DOHH2 (cell line): ENCODE data around the gene SLC25A25.
"Not testable (repeated sequence)": the region's sequence is repeated elsewhere in the genome, so short reads cannot be mapped to it uniquely, and the experiment has no call there.

Experiments
- H3F3A ChIP-seq: fragments of 200-600 bp; sonication (generic), shearing (Covaris generic); 2 replicates; pipeline ENCODE4 v1.6.0; 2016; ENCODE audit warnings: antibody characterized with exemption, mild to moderate bottlenecking; ENCODE audit not compliant: control insufficient read depth, insufficient read depth
- H3K27ac ChIP-seq: fragments of 200-600 bp; sonication (generic); 2 replicates; pipeline ENCODE4 v1.5.1; 2014; ENCODE audit warnings: low read depth, mild to moderate bottlenecking, low read length, moderate library complexity
- H3K27me3 ChIP-seq: fragments of 200-600 bp; sonication (generic); 2 replicates; pipeline ENCODE4 v1.6.1; 2014; ENCODE audit warnings: mild to moderate bottlenecking, low read length, mixed read lengths; ENCODE audit not compliant: control insufficient read depth
- H3K36me3 ChIP-seq: fragments of 200-600 bp; sonication (generic); 2 replicates; pipeline ENCODE4 v1.6.1; 2014; ENCODE audit warnings: mild to moderate bottlenecking, low read length, moderate library complexity, mixed read lengths; ENCODE audit not compliant: control insufficient read depth
- H3K4me1 ChIP-seq: fragments of 200-600 bp; sonication (generic); 2 replicates; pipeline ENCODE4 v1.6.1; 2014; ENCODE audit warnings: mild to moderate bottlenecking, low read length, mixed read lengths; ENCODE audit not compliant: control insufficient read depth
- H3K4me2 ChIP-seq: fragments of 200-600 bp; sonication (generic); 2 replicates; pipeline ENCODE4 v1.6.0; 2014; ENCODE audit warnings: mild to moderate bottlenecking, low read length, moderate library complexity
- H3K4me3 ChIP-seq: fragments of 200-600 bp; sonication (generic); 2 replicates; pipeline ENCODE4 v1.5.1; 2014; ENCODE audit warnings: mild to moderate bottlenecking, low read length, mixed read lengths
- H3K79me2 ChIP-seq: fragments of 200-600 bp; sonication (generic); 2 replicates; pipeline ENCODE4 v1.6.1; 2014; ENCODE audit warnings: mild to moderate bottlenecking, low read length, mixed read lengths; ENCODE audit not compliant: control insufficient read depth
- H3K9me2 ChIP-seq: fragments of 200-600 bp; sonication (generic); replicated peaks from 2 replicates; pipeline ENCODE4 v1.6.1; 2014; ENCODE audit warnings: mild to moderate bottlenecking, low read length, mixed read lengths; ENCODE audit not compliant: control insufficient read depth
- H3K9me3 ChIP-seq: fragments of 200-600 bp; sonication (generic); 2 replicates; pipeline ENCODE4 v1.6.1; 2014; ENCODE audit warnings: antibody characterized with exemption, low read length, mixed read lengths; ENCODE audit not compliant: control insufficient read depth, insufficient read depth
- H4K20me1 ChIP-seq: fragments of 200-600 bp; sonication (generic); 2 replicates; pipeline ENCODE4 v1.6.0; 2014; ENCODE audit warnings: low read depth, mild to moderate bottlenecking, antibody characterized with exemption, low read length, moderate library complexity; ENCODE audit not compliant: control insufficient read depth, insufficient read depth
- CTCF ChIP-seq: fragments of 200-600 bp; sonication (generic); IDR thresholded peaks from one replicate; pipeline ENCODE4 v1.5.1; 2014; ENCODE audit warnings: antibody characterized with exemption, mild to moderate bottlenecking, low read depth, low read length; ENCODE audit not compliant: poor library complexity, severe bottlenecking
- EZH2phosphoT487 ChIP-seq: fragments of 200-600 bp; sonication (generic); IDR thresholded peaks from 2 replicates; pipeline ENCODE4 v1.6.1; 2017; ENCODE audit warnings: borderline replicate concordance, mild to moderate bottlenecking, antibody characterized with exemption, low read length, moderate library complexity, mixed read lengths

Gene SLC25A25

DNA sequence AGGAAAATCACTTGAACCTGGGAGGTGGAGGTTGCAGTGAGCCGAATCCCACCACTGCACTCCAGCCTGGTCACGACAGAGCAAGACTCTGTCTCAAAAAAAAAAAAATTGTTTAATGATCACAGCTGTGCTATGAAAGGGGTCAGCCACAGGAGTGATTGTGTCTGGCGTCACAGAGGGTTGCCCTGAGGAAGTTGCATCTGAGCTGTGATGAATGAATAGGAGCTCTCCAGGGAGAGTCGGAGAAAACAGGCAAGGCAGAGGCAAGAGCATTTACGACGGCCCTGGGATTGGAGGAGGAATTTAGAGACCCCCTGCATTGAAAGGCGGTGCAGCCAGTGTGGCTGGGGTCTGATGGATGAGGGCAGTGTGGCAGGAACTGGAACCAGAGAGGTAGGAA is 26.0 kb upstream of the SLC25A25 start:
- TF ChIP-seq EZH2phosphoT487 (no peak), CTCF (no peak)
- no peak overlapping the region for H3K4me3 ChIP-seq
- no peaks in the 10 kb centered on the region for H3K9me3 ChIP-seq
- no peaks in the 10 kb centered on the region for H3K4me1 ChIP-seq
- H3K27me3 ChIP-seq: peaks cover 11% of the 10 kb centered on the region; the same call in 1 of the 2 replicates
- no peaks in the 10 kb centered on the region for H4K20me1 ChIP-seq
- no peaks in the 10 kb centered on the region for H3K79me2 ChIP-seq
- no peaks in the 10 kb centered on the region for H3K36me3 ChIP-seq
- no peak overlapping the region for H3K4me2 ChIP-seq
- H3K27ac ChIP-seq: no peak overlapping the region
- no peaks in the 10 kb centered on the region for H3F3A ChIP-seq
- H3K9me2 ChIP-seq: no peaks in the 10 kb centered on the region

GRCh38 chr9:128043467-128043868 is 24.6 kb upstream of the SLC25A25 start:
- Histone ChIP-seq H3K27ac (no peak overlapping the region), H3F3A (no peaks in the 10 kb centered on the region), H3K9me2 (no peaks in the 10 kb centered on the region), H3K36me3 (no peaks in the 10 kb centered on the region), H4K20me1 (no peaks in the 10 kb centered on the region), H3K79me2 (no peaks in the 10 kb centered on the region), H3K4me2 (no peak overlapping the region), H3K9me3 (no peaks in the 10 kb centered on the region), H3K4me1 (no peaks in the 10 kb centered on the region), H3K4me3 (no peak overlapping the region), H3K27me3 (peaks cover 11% of the 10 kb centered on the region; the same call in 1 of the 2 replicates)
- TF ChIP-seq CTCF: no peak
- TF ChIP-seq EZH2phosphoT487: no peak

DNA sequence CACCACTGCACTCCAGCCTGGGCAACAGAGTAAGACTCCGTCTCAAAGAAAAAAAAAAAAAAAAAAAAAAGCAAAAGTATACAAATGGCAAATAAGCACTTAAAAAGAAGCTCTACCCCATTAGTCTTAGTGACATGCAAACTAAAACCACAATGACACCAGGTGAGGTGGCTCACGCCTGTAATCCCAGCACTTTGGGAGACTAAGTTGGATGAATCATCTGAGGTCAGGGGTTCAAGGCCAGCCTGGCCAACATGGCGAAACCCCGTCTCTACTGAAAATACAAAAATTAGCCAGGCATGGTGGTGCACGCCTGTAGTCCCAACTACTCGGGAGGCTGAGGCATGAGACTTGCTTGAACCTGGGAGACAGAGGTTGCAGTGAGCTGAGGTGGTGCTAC is 22.6 kb upstream of the SLC25A25 start:
- not testable (repeated sequence) for H3K9me2 ChIP-seq, H4K20me1 ChIP-seq, H3K27ac ChIP-seq, H3K4me3 ChIP-seq, H3K79me2 ChIP-seq, H3K36me3 ChIP-seq, H3K4me2 ChIP-seq, H3F3A ChIP-seq, H3K4me1 ChIP-seq, H3K9me3 ChIP-seq
- H3K27me3 ChIP-seq: peaks cover 11% of the 10 kb centered on the region; the same call in 1 of the 2 replicates

DNA sequence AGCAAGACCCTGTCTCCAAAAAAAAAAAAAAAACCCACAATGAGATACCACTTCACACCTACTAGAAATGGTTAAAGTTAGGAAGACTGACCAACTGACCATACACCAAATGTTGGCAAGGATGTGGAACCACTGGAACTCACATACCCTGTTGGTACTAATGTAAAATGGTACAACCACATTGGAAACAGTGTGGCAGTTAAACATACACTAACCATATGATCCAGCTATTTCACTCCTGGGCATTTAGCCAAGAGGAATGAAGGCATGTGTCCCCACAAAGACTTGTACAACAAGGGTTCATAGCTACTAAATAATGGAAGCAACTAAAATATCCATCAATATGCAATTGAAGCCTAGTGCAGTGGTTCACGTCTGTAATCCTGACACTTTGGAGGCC is 22.2 kb upstream of the SLC25A25 start:
- H3K4me3 ChIP-seq: no peak overlapping the region
- H3K36me3 ChIP-seq: no peaks in the 10 kb centered on the region
- no peak overlapping the region for H3K27ac ChIP-seq

More for the DNA sequence above, 22.2 kb upstream of the SLC25A25 start:
- Histone ChIP-seq H3K9me3 (no peaks in the 10 kb centered on the region), H3K4me2 (no peak overlapping the region), H3K4me1 (no peaks in the 10 kb centered on the region), H3K79me2 (no peaks in the 10 kb centered on the region), H3F3A (peaks cover 4% of the 10 kb centered on the region; the same call in 1 of the 2 replicates), H3K27me3 (peaks cover 11% of the 10 kb centered on the region; the same call in 1 of the 2 replicates), H3K9me2 (no peaks in the 10 kb centered on the region), H4K20me1 (no peaks in the 10 kb centered on the region)
- no peak for TF ChIP-seq CTCF
- no peak for TF ChIP-seq EZH2phosphoT487
